Keratinocyte (primary cell): ENCODE measurements around the gene GCK. TPM values are rescaled to one million over a fixed set of nuclear protein-coding genes. Genes with fewer than 3 reads are reported as not detected.
A peak's percentile ranks its signal among the peaks of the same experiment; 100 is the strongest.

Experiments used
- DNase-seq: peaks from one replicate; pipeline ENCODE4 v3.0.0-alpha.2; 2011; ENCODE audit warnings: low read depth, missing footprints, low spot score
- FAIRE-seq: peaks from 2 replicates; lab custom pipeline; 2011; peaks lifted over from hg19 to GRCh38; lab: Jason Lieb, UNC
- H2AFZ ChIP-seq: 2 replicates; pipeline ENCODE4 v1.6.0; 2012; ENCODE audit warnings: low read length, control low read depth, inconsistent platforms; ENCODE audit not compliant: control insufficient read depth
- H3K27ac ChIP-seq: 2 replicates; pipeline ENCODE4 v1.5.1; 2011; ENCODE audit warnings: low read length; ENCODE audit not compliant: control insufficient read depth, insufficient read depth
- H3K27me3 ChIP-seq: 3 replicates; pipeline ENCODE4 v1.6.0; 2011; ENCODE audit warnings: low read length; ENCODE audit not compliant: control insufficient read depth, insufficient read depth; ENCODE audit errors: extremely low read depth
- H3K36me3 ChIP-seq, 2 experiments: 2 replicates in 1 of 2; 3 replicates in 1 of 2; pipeline ENCODE4 v1.5.1; 2011; ENCODE audit warnings: low read length in 2 of 2, mild to moderate bottlenecking in 1 of 2; ENCODE audit not compliant: control insufficient read depth in 2 of 2, insufficient read depth in 2 of 2; ENCODE audit errors: extremely low read depth in 1 of 2
- H3K4me1 ChIP-seq: 3 replicates; pipeline ENCODE4 v1.5.1; 2011; ENCODE audit warnings: low read length; ENCODE audit not compliant: control insufficient read depth, insufficient read depth; ENCODE audit errors: extremely low read depth
- H3K4me2 ChIP-seq: 3 replicates; pipeline ENCODE4 v1.6.0; 2011; ENCODE audit warnings: low read depth, low read length; ENCODE audit not compliant: control insufficient read depth, insufficient read depth; ENCODE audit errors: extremely low read depth
- H3K4me3 ChIP-seq, 3 experiments: fragments of 200-600 bp in 1 of 3; sonication (generic) in 1 of 3; 2 replicates in 2 of 3; 3 replicates in 1 of 3; pipeline ENCODE4 v1.5.1; 2011 to 2016; ENCODE audit warnings: low read length in 3 of 3, mild to moderate bottlenecking in 3 of 3, control low read depth in 2 of 3, inconsistent platforms in 1 of 3, low read depth in 1 of 3, mixed read lengths in 1 of 3, mixed run types in 1 of 3, moderate library complexity in 1 of 3; ENCODE audit not compliant: control insufficient read depth in 2 of 3, insufficient read depth in 2 of 3; ENCODE audit errors: extremely low read depth in 1 of 3
- H3K79me2 ChIP-seq: 2 replicates; pipeline ENCODE4 v1.6.0; 2012; ENCODE audit warnings: low read length; ENCODE audit not compliant: control insufficient read depth, insufficient read depth
- H3K9ac ChIP-seq: 3 replicates; pipeline ENCODE4 v1.6.0; 2011; ENCODE audit warnings: low read length; ENCODE audit not compliant: control insufficient read depth, insufficient read depth; ENCODE audit errors: extremely low read depth
- H3K9me1 ChIP-seq: 3 replicates; pipeline ENCODE4 v1.6.0; 2011; ENCODE audit warnings: low read length; ENCODE audit not compliant: control insufficient read depth, insufficient read depth; ENCODE audit errors: extremely low read depth
- H3K9me3 ChIP-seq: 2 replicates; pipeline ENCODE4 v1.5.1; 2012; ENCODE audit warnings: low read depth, low read length; ENCODE audit not compliant: control insufficient read depth
- H4K20me1 ChIP-seq: 3 replicates; pipeline ENCODE4 v1.6.0; 2011; ENCODE audit warnings: low read length; ENCODE audit not compliant: control insufficient read depth, insufficient read depth; ENCODE audit errors: extremely low read depth
- CTCF ChIP-seq, 3 experiments: IDR thresholded peaks in 1 of 3; conservative IDR thresholded peaks in 1 of 3; optimal IDR thresholded peaks in 1 of 3; 2 replicates in 2 of 3; 3 replicates in 1 of 3; pipeline versions ENCODE3 to v1.5.1; 2011; ENCODE audit warnings: low read length in 3 of 3, mild to moderate bottlenecking in 3 of 3, moderate library complexity in 2 of 3, control low read depth in 1 of 3, inconsistent platforms in 1 of 3; ENCODE audit not compliant: insufficient read depth in 2 of 3; ENCODE audit errors: extremely low read depth in 1 of 3
- EZH2 ChIP-seq: IDR thresholded peaks from one replicate; pipeline ENCODE4 v1.6.1; 2012; ENCODE audit warnings: inconsistent platforms, mild to moderate bottlenecking, low read length, moderate library complexity
- dilution Hi-C: fragments of 300-500 bp; cut with MboI; formaldehyde crosslinking; loops from one replicate; pipeline ENCODE4 v1.7.0; 2020; ENCODE audit warnings: low sequenced_read_pairs; ENCODE audit not compliant: extremely low pct_ligation_motif_present
- polyA plus RNA-seq, 5 experiments: library from polyadenylated mRNA; depleted of rRNA in 3 of 5; stranded (reverse) in 3 of 5; stranded (forward) in 1 of 5; unstranded in 1 of 5; fragments of >200 nt; gene quantifications; 1 replicate in 1 of 5; 2 replicates in 3 of 5; 3 replicates in 1 of 5; pipeline versions ENCODE4 v1.2.1 to v1.2.3, GENCODE V29; 2011 to 2012; ENCODE audit warnings: missing spikeins in 2 of 5, low read depth in 1 of 5, low replicate concordance in 1 of 5

GCK gene
- polyA plus RNA-seq, 1 donor (not counting 4 experiments of a cell fraction or from before 2014, with no cell fraction given) = not detected

GRCh38 chr7:44124822-44125202, 64.4 kb downstream of the GCK start:
- Histone ChIP-seq H3K9ac (no peak overlapping the region), H3K4me2 (no peak overlapping the region), H3K9me3 (no peaks in the 10 kb centered on the region), H3K4me3 (no peak overlapping the region), H3K27me3 (no peaks in the 10 kb centered on the region), H3K9me1 (no peaks in the 10 kb centered on the region), H3K79me2 (peaks cover 27% of the 10 kb centered on the region), H2AFZ (no peak overlapping the region), H3K27ac (no peak overlapping the region), H3K36me3 (peaks cover 9 to 20% of the 10 kb centered on the region in 2 experiments), H4K20me1 (no peaks in the 10 kb centered on the region), H3K4me1 (peaks cover 7% of the 10 kb centered on the region)
- dilution Hi-C loops = no loop called here
- TF ChIP-seq EZH2 (no peak), CTCF (optimal IDR thresholded peaks at IDR 0.05 in 1 of 3, IDR thresholded peaks at IDR 0.05 in 1 of 3, conservative IDR thresholded peaks at IDR 0.05 in 1 of 3; ENCODE audit: extremely low read depth in 1 of 3, insufficient read depth in 2 of 3, low read length in 3 of 3) (no peak)
- FAIRE-seq (no peak), DNase-seq (no peak)

DNA sequence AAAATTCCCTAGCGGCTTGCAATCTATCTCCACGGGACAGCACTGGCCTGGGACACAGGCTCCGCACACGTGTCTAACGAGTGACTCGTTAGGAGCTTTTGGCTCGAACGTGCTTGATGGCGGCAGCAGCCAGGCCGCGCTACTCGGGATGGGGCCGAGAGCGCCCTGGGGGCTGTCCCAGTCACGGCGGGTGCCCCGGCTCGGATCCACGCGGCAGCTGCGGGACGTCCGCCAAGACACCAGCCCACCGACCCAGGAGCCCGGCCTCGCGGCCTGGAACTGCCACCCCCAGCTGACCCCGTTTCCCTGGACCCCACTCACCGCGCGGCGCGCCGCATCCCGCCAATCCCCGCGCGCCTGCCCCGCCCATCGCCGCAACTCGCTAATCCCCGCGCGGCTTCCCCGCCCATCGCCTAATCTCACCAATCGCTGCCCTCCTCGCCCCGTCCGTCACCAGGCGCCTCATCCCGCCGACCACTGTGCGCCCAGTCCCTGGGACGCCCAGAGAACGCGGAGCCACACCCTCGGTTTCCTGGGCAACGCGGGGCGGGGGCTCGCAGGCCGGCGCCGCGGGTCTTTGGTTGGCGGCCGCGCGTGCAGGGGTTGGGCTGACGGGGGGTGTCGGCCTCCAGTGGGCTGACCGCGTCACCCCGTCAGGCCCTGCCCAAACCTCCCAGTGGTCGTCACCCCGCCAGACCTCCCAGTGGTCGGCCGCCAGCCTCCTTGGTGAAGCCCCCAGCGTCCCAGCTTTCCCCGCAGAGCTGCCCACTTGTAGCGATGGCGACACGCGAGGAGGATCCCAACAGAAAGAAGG, 65.8 kb downstream of the GCK start, which contains the start of gene POLD2:
Gene POLD2, minus strand, starts transcription at position 359 of the 814 bp plus-strand sequence. CDS start 1,495 bp downstream, outside the sequence.
- DNase-seq (peak; percentile 52), FAIRE-seq (no peak)
- peaks cover 16 to 27% of the 10 kb centered on the region in 2 experiments for H3K36me3 ChIP-seq
- peak within 1 kb of the TSS; percentile 77 for H3K27ac ChIP-seq
- H3K4me2 ChIP-seq = peak within 1 kb of the TSS; percentile 82
- H3K9me3 ChIP-seq = no peaks in the 10 kb centered on the region
- H3K9ac ChIP-seq = peak within 1 kb of the TSS; percentile 82
- no peaks in the 10 kb centered on the region for H4K20me1 ChIP-seq
- H3K79me2 ChIP-seq = peaks cover 32% of the 10 kb centered on the region
- TF ChIP-seq CTCF (optimal IDR thresholded peaks at IDR 0.05 in 1 of 3, IDR thresholded peaks at IDR 0.05 in 1 of 3, conservative IDR thresholded peaks at IDR 0.05 in 1 of 3; ENCODE audit: extremely low read depth in 1 of 3, insufficient read depth in 2 of 3, low read length in 3 of 3) (peak in 1 of 3 experiments; percentile 1), EZH2 (no peak)
- dilution Hi-C loops = no loop called here
- H3K9me1 ChIP-seq = no peaks in the 10 kb centered on the region
- H2AFZ ChIP-seq = peak within 1 kb of the TSS; percentile 83
- peak within 1 kb of the TSS; percentile 59 to 86 (median 75) for H3K4me3 ChIP-seq
- H3K4me1 ChIP-seq = peaks cover 7% of the 10 kb centered on the region
- no peaks in the 10 kb centered on the region for H3K27me3 ChIP-seq
